DMS 273 (cell line): Measurements from ENCODE around the gene LSM14B.

ENCODE experiments used
- DNase-seq: peaks from one replicate; lab custom pipeline; 2025; ENCODE audit not compliant: unreplicated experiment; lab: John Stamatoyannopoulos, UW

The LSM14B gene

GRCh38 chr20:62160876-62161275, 38.6 kb downstream of the LSM14B start:
- DNase-seq: no peak

GRCh38 chr20:62161347-62161746, 39.1 kb downstream of the LSM14B start:
- no peak for DNase-seq

- DNase-seq: no peak
Measured at GRCh38 chr20:62162765-62163484, 40.6 kb downstream of the LSM14B start.

GRCh38 chr20:62163485-62163865, 41.2 kb downstream of the LSM14B start:
- no peak for DNase-seq

- no peak for DNase-seq
Measured at GRCh38 chr20:62163986-62164762, 41.9 kb downstream of the LSM14B start.

- no peak for DNase-seq
Measured at GRCh38 chr20:62164879-62165761, 42.8 kb downstream of the LSM14B start.

GRCh38 chr20:62165762-62166399, 43.6 kb downstream of the LSM14B start:
- DNase-seq: no peak

- DNase-seq: no peak
Measured at GRCh38 chr20:62167474-62167873, 45.2 kb downstream of the LSM14B start.

- DNase-seq: peak; percentile 79
Measured at GRCh38 chr20:62168061-62168460, 45.8 kb downstream of the LSM14B start.

GRCh38 chr20:62168890-62169435, 46.7 kb downstream of the LSM14B start:
- no peak for DNase-seq

GRCh38 chr20:62170536-62170935, 48.3 kb downstream of the LSM14B start:
- DNase-seq: no peak

GRCh38 chr20:62171245-62171644, 49.0 kb downstream of the LSM14B start:
- no peak for DNase-seq

GRCh38 chr20:62172666-62173065, 50.4 kb downstream of the LSM14B start:
- no peak for DNase-seq

GRCh38 chr20:62174021-62174804, 51.9 kb downstream of the LSM14B start:
- DNase-seq: no peak

- DNase-seq: no peak
Measured at GRCh38 chr20:62174870-62175624, 52.8 kb downstream of the LSM14B start.

GRCh38 chr20:62175711-62176110, 53.4 kb downstream of the LSM14B start:
- no peak for DNase-seq

GRCh38 chr20:62176866-62177265, 54.6 kb downstream of the LSM14B start:
- no peak for DNase-seq

- DNase-seq: no peak
Measured at GRCh38 chr20:62177307-62177706, 55.0 kb downstream of the LSM14B start.
